Thyroid gland (tissue), 4 donors: ENCODE measurements around the gene LBHD1. TPM values are rescaled to one million over a fixed set of nuclear protein-coding genes. Genes with fewer than 3 reads are reported as not detected.
"Not testable (repeated sequence)": the region's sequence is repeated elsewhere in the genome, so short reads cannot be mapped to it uniquely, and the experiment has no call there.

Source experiments
- DNase-seq, 2 donors: peaks; one replicate each; pipeline ENCODE4 v3.0.0-alpha.2; 2019
- H3K27ac ChIP-seq, 3 donors: fragments of 200-600 bp; sonication (generic); 1 replicate in 2 of 3; 2 replicates in 1 of 3; pipeline ENCODE4 v1.5.1; 2016 to 2019; ENCODE audit warnings: mild to moderate bottlenecking in 1 of 3, moderate library complexity in 1 of 3
- H3K27me3 ChIP-seq: fragments of 200-600 bp; sonication (generic); one replicate; pipeline ENCODE4 v1.5.1; 2019
- H3K36me3 ChIP-seq, 2 donors: fragments of 200-600 bp; sonication (generic); one replicate each; pipeline ENCODE4 v1.5.1; 2016 to 2019
- H3K4me1 ChIP-seq, 2 donors: fragments of 200-600 bp; sonication (generic); one replicate each; pipeline ENCODE4 v1.5.1; 2017 to 2019
- H3K4me3 ChIP-seq, 3 donors: fragments of 200-600 bp; sonication (generic); replicated peaks in 1 of 3; 1 replicate in 2 of 3; 2 replicates in 1 of 3; pipeline ENCODE4 v1.5.1; 2016; ENCODE audit warnings: mild to moderate bottlenecking in 1 of 3
- H3K9me3 ChIP-seq: fragments of 200-600 bp; sonication (generic); one replicate; pipeline ENCODE4 v1.5.1; 2017
- CTCF ChIP-seq, 6 experiments: fragments of 200-600 bp in 3 of 6; fragments of 450-650 bp in 3 of 6; sonication (generic) in 3 of 6; IDR thresholded peaks; one replicate each; pipeline ENCODE4 v1.5.1; 2016 to 2019; ENCODE audit warnings: antibody characterized with exemption in 6 of 6, mild to moderate bottlenecking in 2 of 6, inconsistent platforms in 1 of 6, moderate library complexity in 1 of 6
- POLR2A ChIP-seq, 2 donors: fragments of 450-650 bp; IDR thresholded peaks; one replicate each; pipeline ENCODE4 v1.6.1; 2017; ENCODE audit warnings: antibody characterized with exemption in 2 of 2, mild to moderate bottlenecking in 2 of 2, moderate library complexity in 1 of 2
- WGBS, 2 donors: methylation state at CpG; one replicate each; pipeline ENCODE4 v1.1.5; 2017; 5-methylcytosine and 5-hydroxymethylcytosine counted together
- intact Hi-C: fragments of 100-400 bp; cut with DNase I; formaldehyde crosslinking; loops from one replicate; pipeline ENCODE4 v1.15.1; 2023
- total RNA-seq, 4 donors: library from RNA; depleted of rRNA; stranded (reverse); fragments of >200 nt; gene quantifications; one replicate each; pipeline ENCODE4 v1.2.3, GENCODE V29; 2016

The LBHD1 gene
- total RNA-seq, 4 donors from 2014 or later, result 5.8 to 15.5 (median 9.3) TPM

DNA sequence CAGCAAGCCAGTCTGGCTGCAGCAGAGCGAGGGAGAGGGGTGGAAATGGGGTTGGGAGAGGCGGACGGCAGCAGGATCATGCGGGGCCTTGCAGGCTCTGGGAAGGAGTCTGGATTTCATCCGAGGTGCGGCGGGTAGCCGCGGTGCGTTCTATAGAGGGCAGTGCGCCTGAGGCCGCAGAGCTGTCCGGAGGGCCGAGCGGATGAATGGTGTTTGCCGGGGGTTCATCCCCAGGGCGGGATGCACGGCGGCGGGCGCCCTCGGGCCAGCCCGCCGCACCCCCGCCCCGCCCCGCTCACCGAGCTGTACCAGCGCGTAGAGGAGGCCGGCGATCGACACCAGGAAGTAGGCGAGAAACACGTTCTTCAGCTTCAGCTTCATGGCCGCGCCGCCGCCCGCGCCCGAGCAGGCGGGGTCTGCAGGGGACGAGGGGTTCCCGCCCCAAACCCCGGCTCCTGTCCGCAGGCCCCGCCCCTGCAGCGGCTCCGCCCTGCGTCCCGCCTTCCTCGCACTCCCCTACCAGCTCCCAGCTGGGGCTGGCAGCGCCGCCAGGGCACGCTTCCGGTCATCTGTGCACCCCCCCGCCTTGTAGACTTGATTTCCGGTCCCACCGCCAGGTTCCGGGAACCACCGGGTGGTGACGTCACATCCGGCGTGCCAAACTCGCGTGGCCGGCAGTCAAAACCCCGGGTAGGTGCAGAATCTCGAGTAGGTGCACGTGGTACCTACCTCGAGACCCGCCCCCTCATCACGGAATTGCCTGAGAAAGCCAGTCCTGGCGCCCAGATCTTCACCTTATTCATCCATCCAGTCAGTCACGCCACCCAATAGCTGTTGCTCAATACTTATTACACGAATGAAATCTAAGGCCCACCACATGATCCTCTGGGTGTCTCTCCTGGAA is 50.2 kb downstream of the LBHD1 start, which contains the start of gene B3GAT3:
Gene B3GAT3 (minus strand): TSS at position 420 of the 904 bp plus-strand sequence. CDS start 39 bp downstream, at position 381.
- no peaks in the 10 kb centered on the region for H3K27me3 ChIP-seq
- H3K9me3 ChIP-seq, result no peaks in the 10 kb centered on the region
- peak within 1 kb of the TSS; percentile 49 to 77 (median 67) for H3K27ac ChIP-seq
- DNase-seq, result peak; percentile 99 to 100
- intact Hi-C loops, result no loop called here
- H3K4me3 ChIP-seq, result peak within 1 kb of the TSS; percentile 19 to 54 (median 28)
- H3K4me1 ChIP-seq, result peaks cover 4 to 14% of the 10 kb centered on the region in 2 donors
- peaks cover 16 to 26% of the 10 kb centered on the region in 2 donors for H3K36me3 ChIP-seq
- WGBS, 2 donors, result 1 to 2% methylated on average over 26 to 31 of the region's 77 CpGs
- TF ChIP-seq CTCF (IDR thresholded peaks at IDR 0.05) (peak in 1 of 6 experiments; percentile 21), POLR2A (IDR thresholded peaks at IDR 0.05) (peak in 1 of 2 donors; percentile 86)

DNA sequence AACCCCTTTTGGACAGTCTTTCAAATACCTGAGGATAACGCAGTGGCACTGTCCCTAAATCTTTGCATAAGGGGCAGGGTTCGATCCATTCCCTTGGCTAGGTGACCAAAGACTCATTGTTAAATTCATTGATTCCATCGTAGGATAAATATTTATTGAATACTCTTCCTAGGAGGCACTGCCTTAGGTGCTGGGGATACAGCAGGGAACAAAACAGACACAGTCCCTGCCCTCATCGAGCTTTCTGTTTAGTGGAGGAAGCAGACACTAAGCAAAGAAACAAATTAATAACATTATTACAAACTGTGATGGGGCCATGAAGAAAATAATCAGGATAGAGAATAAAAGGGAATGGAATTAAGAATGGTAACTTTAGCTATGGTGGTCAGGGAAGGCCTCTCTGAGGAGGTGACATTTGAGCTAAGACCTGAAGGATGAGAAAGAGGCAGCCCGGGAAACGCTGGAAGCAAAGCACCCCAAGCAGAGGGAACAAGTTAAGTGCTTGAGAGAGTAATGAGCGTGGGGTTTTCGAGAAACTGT is 51.0 kb downstream of the LBHD1 start:
- TF ChIP-seq POLR2A (IDR thresholded peaks at IDR 0.05) (no peak), CTCF (IDR thresholded peaks at IDR 0.05) (no peak)
- peak overlapping the region; percentile 34 to 77 (median 67) for H3K27ac ChIP-seq
- intact Hi-C loops, result no loop called here
- no peak for DNase-seq
- H3K36me3 ChIP-seq, result peaks cover 9 to 20% of the 10 kb centered on the region in 2 donors
- no peaks in the 10 kb centered on the region for H3K9me3 ChIP-seq
- H3K4me1 ChIP-seq, result peaks cover 4 to 14% of the 10 kb centered on the region in 2 donors
- H3K4me3 ChIP-seq, result peak overlapping the region; percentile 19 to 54 (median 28)
- H3K27me3 ChIP-seq, result no peaks in the 10 kb centered on the region
- WGBS, 2 donors, result 33 to 37% methylated on average over 8 of the region's 8 CpGs

DNA sequence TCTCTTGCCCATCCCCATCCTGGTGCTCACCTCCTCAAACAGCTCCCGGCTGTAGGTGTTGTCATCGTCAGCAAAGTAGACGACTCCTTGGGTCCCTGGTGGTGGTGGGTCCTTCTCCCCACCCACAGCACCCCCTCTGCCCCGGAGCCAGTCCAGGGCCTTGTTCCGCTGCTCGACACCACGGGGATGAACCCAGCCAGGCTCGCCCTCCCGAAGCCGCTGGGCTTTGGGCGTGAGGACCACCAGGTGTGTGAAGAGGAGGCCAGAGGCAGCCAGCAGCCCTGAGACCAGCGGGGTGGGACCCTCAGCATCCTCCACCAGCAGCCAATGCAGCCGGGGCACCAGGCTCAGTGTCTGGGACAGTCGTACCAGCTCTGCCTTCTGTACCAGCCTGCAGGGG is 55.1 kb downstream of the LBHD1 start:
- intact Hi-C loops, H3K9me3 ChIP-seq, H3K27me3 ChIP-seq, H3K27ac ChIP-seq, H3K36me3 ChIP-seq, H3K4me3 ChIP-seq, DNase-seq: not testable (repeated sequence)
- peaks cover 0 to 16% of the 10 kb centered on the region in 2 donors for H3K4me1 ChIP-seq
- 93 to 94% methylated on average over 8 of the region's 14 CpGs for WGBS, 2 donors

GRCh38 chr11:62615521-62615920 is 56.5 kb downstream of the LBHD1 start:
- no peaks in the 10 kb centered on the region for H3K9me3 ChIP-seq
- H3K4me3 ChIP-seq, result no peak overlapping the region
- H3K36me3 ChIP-seq, result peaks cover 0 to 8% of the 10 kb centered on the region in 2 donors
- intact Hi-C loops, result no loop called here
- H3K27ac ChIP-seq, result no peak overlapping the region
- H3K27me3 ChIP-seq, result no peaks in the 10 kb centered on the region
- WGBS, 2 donors, result 92% methylated on average over 7 of the region's 7 CpGs
- no peak for TF ChIP-seq CTCF (IDR thresholded peaks at IDR 0.05)
- no peak for TF ChIP-seq POLR2A (IDR thresholded peaks at IDR 0.05)
- peaks cover 10 to 20% of the 10 kb centered on the region in 2 donors for H3K4me1 ChIP-seq
- no peak for DNase-seq

DNA sequence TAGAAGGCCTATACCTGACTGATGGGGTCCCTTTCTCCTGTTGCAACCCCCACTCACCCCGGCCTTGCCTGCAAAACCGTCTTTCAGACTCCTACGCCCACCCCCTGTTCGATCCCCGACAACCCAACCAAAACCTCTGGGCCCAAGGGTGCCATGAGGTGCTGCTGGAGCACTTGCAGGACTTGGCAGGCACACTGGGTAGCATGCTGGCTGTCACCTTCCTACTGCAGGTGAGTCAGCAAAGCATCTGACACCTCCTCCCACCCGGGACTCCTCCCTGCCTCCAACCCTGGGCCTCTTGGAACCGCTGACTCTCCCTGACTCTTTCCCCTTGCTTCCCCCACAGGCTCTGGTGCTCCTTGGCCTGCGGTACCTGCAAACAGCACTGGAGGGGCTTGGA is 57.8 kb downstream of the LBHD1 start:
- Histone ChIP-seq H3K27ac (no peak overlapping the region), H3K36me3 (peaks cover 0 to 8% of the 10 kb centered on the region in 2 donors), H3K4me3 (no peak overlapping the region), H3K4me1 (peaks cover 10 to 21% of the 10 kb centered on the region in 2 donors), H3K9me3 (no peaks in the 10 kb centered on the region), H3K27me3 (no peaks in the 10 kb centered on the region)
- WGBS, 2 donors, result 78 to 85% methylated on average over 8 of the region's 8 CpGs
- DNase-seq, result no peak
- TF ChIP-seq CTCF (IDR thresholded peaks at IDR 0.05) (no peak), POLR2A (IDR thresholded peaks at IDR 0.05) (no peak)
- intact Hi-C loops, result no loop called here
